ENCODE measurements around the gene BUB1B. TPM values are rescaled to one million over a fixed set of nuclear protein-coding genes. Genes with fewer than 3 reads are reported as not detected.

BUB1B gene
- total RNA-seq, 120 experiments from 2014 or later = 0.13 to 8.5 (median 1.8) TPM; not detected in 7

Other genes starting within 250 kb of the BUB1B start
- 10 to 100 TPM in 119 of 120 experiments, 1 to 10 TPM in 1; 9.0 to 46.6 (median 29.5) TPM for gene GPR176, start 240.8 kb upstream of the BUB1B start, total RNA-seq
- 10 to 100 TPM; 22.9 to 44.1 (median 35.5) TPM for gene EIF2AK4, start 227.0 kb upstream of the BUB1B start, total RNA-seq
- gene SRP14, start 121.9 kb upstream of the BUB1B start, total RNA-seq = 100 to 1,000 TPM; 118 to 280 (median 179) TPM
- gene BMF, start 52.2 kb upstream of the BUB1B start, total RNA-seq = 1 to 10 TPM in 117 of 120 experiments, under 1 TPM in 3; 0.89 to 7.2 (median 2.6) TPM
- gene PAK6, start 78.0 kb downstream of the BUB1B start, total RNA-seq = 10 to 100 TPM in 119 of 120 experiments, 1 to 10 TPM in 1; 8.3 to 67.8 (median 34.1) TPM
- 1 to 10 TPM in 106 of 120 experiments, under 1 TPM in 11, not detected in 3; 0.48 to 4.9 (median 2.0) TPM for gene ANKRD63, start 122.0 kb downstream of the BUB1B start, total RNA-seq
- gene PLCB2, start 146.9 kb downstream of the BUB1B start, total RNA-seq = 10 to 100 TPM; 10.2 to 52.4 (median 21.2) TPM
- 10 to 100 TPM; 15.6 to 46.5 (median 29.8) TPM for gene INAFM2, start 162.6 kb downstream of the BUB1B start, total RNA-seq
- 10 to 100 TPM in 114 of 120 experiments, 1 to 10 TPM in 6; 7.1 to 37.9 (median 17.3) TPM for gene CCDC9B, start 179.9 kb downstream of the BUB1B start, total RNA-seq
- not detected for gene PHGR1, start 190.0 kb downstream of the BUB1B start, total RNA-seq
- 10 to 100 TPM; 11.5 to 58.0 (median 37.6) TPM for gene DISP2, start 197.2 kb downstream of the BUB1B start, total RNA-seq
- 10 to 100 TPM; 11.7 to 44.5 (median 19.1) TPM for gene KNSTRN, start 221.7 kb downstream of the BUB1B start, total RNA-seq
- gene IVD, start 244.7 kb downstream of the BUB1B start, total RNA-seq = 100 to 1,000 TPM in 22 of 120 experiments, 10 to 100 TPM in 98; 64.9 to 126 (median 91.0) TPM